Nephron (organoid): ENCODE results near the gene ARHGAP32.

Experiments
- H3K27ac Mint-ChIP-seq, 3 experiments: 2 replicates each; pipeline ENCODE4 v1.8.0; 2020; ENCODE audit warnings: mixed read lengths in 3 of 3, mild to moderate bottlenecking in 2 of 3, moderate library complexity in 1 of 3
- H3K27me3 Mint-ChIP-seq: 2 replicates; pipeline ENCODE4 v1.8.0; 2021; ENCODE audit warnings: low read depth, mild to moderate bottlenecking, moderate library complexity, mixed read lengths
- H3K36me3 Mint-ChIP-seq: 2 replicates; pipeline ENCODE4 v1.8.0; 2020; ENCODE audit warnings: low read depth, mixed read lengths
- H3K4me1 Mint-ChIP-seq: 2 replicates; pipeline ENCODE4 v1.8.0; 2020; ENCODE audit warnings: mixed read lengths
- H3K4me3 Mint-ChIP-seq, 3 experiments: 2 replicates each; pipeline ENCODE4 v1.8.0; 2020; ENCODE audit warnings: mild to moderate bottlenecking in 3 of 3, mixed read lengths in 3 of 3, moderate library complexity in 2 of 3
- H3K9me3 Mint-ChIP-seq: 2 replicates; pipeline ENCODE4 v1.8.0; 2020; ENCODE audit warnings: mixed read lengths
- TF ChIP-seq, protein P1 (sequence below), 3 experiments: fragments of 200-600 bp; sonication (generic); IDR thresholded peaks; one replicate each; pipeline ENCODE4 v1.5.0; 2021; ENCODE audit warnings: antibody characterized with exemption in 3 of 3; ENCODE audit not compliant: unreplicated experiment in 3 of 3

The ARHGAP32 gene

DNA sequence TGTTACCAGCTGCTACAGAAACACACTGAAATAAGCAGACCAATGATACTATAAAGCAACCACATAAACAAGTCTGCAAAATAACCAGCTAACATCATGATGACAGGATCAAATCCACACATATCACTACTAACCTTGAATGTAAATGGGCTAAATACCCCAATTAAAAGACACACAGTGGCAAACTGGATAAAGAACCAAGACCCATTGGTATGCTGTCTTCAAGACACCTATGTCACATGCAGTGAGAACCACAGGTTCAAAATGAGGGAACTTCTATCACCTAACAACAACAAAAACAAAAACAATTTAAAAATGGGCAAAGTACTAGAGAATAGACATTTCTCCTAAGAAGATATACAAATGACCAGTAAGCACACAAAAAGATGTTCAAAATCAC is 89.9 kb downstream of the ARHGAP32 start:
- Mint-ChIP-seq H3K36me3 (peaks cover 83% of the 10 kb centered on the region), H3K27ac (no peak overlapping the region), H3K4me1 (no peaks in the 10 kb centered on the region), H3K27me3 (no peaks in the 10 kb centered on the region), H3K4me3 (no peak overlapping the region), H3K9me3 (peaks cover 68% of the 10 kb centered on the region)
- TF ChIP-seq, protein P1, sequence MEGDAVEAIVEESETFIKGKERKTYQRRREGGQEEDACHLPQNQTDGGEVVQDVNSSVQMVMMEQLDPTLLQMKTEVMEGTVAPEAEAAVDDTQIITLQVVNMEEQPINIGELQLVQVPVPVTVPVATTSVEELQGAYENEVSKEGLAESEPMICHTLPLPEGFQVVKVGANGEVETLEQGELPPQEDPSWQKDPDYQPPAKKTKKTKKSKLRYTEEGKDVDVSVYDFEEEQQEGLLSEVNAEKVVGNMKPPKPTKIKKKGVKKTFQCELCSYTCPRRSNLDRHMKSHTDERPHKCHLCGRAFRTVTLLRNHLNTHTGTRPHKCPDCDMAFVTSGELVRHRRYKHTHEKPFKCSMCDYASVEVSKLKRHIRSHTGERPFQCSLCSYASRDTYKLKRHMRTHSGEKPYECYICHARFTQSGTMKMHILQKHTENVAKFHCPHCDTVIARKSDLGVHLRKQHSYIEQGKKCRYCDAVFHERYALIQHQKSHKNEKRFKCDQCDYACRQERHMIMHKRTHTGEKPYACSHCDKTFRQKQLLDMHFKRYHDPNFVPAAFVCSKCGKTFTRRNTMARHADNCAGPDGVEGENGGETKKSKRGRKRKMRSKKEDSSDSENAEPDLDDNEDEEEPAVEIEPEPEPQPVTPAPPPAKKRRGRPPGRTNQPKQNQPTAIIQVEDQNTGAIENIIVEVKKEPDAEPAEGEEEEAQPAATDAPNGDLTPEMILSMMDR (IDR thresholded peaks at IDR 0.05; ENCODE audit: unreplicated experiment in 3 of 3): no peak

DNA sequence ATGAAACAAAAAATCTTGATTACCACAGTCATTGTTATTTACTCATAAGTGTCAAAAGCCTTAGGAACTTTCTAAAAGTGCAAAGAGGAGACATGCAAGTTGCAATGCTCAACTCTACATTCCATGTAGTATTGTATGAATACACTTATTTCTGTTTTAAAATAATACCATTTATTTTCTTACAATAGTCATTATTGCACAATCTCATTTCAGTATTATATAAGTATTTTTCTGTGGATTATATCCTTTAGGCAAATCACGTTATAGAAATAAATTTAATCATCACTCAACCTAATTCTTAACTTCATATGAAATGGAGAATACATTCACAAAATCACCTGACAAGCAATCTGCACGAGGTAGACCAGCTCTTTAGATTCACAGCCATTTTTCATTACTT is 98.8 kb downstream of the ARHGAP32 start:
- peaks cover 48% of the 10 kb centered on the region for H3K36me3 Mint-ChIP-seq
- H3K4me3 Mint-ChIP-seq: no peak overlapping the region
- no peak overlapping the region for H3K27ac Mint-ChIP-seq
- H3K4me1 Mint-ChIP-seq: no peaks in the 10 kb centered on the region
- H3K9me3 Mint-ChIP-seq: peaks cover 19% of the 10 kb centered on the region
- no peaks in the 10 kb centered on the region for H3K27me3 Mint-ChIP-seq
- TF ChIP-seq, protein P1 (IDR thresholded peaks at IDR 0.05; ENCODE audit: unreplicated experiment in 3 of 3): no peak

- TF ChIP-seq, protein P1 (IDR thresholded peaks at IDR 0.05; ENCODE audit: unreplicated experiment in 3 of 3): no peak
- H3K4me3 Mint-ChIP-seq: no peak overlapping the region
- H3K4me1 Mint-ChIP-seq: no peaks in the 10 kb centered on the region
- no peaks in the 10 kb centered on the region for H3K27me3 Mint-ChIP-seq
- peaks cover 3% of the 10 kb centered on the region for H3K9me3 Mint-ChIP-seq
- peaks cover 47% of the 10 kb centered on the region for H3K36me3 Mint-ChIP-seq
- H3K27ac Mint-ChIP-seq: no peak overlapping the region
Observed at GRCh38 chr11:129090056-129090455, 102.1 kb downstream of the ARHGAP32 start.

GRCh38 chr11:129089279-129089678 is 102.8 kb downstream of the ARHGAP32 start:
- Mint-ChIP-seq H3K36me3 (peaks cover 54% of the 10 kb centered on the region), H3K9me3 (peaks cover 8% of the 10 kb centered on the region), H3K27ac (no peak overlapping the region), H3K27me3 (no peaks in the 10 kb centered on the region), H3K4me1 (no peaks in the 10 kb centered on the region), H3K4me3 (no peak overlapping the region)
- TF ChIP-seq, protein P1 (IDR thresholded peaks at IDR 0.05; ENCODE audit: unreplicated experiment in 3 of 3): no peak

DNA sequence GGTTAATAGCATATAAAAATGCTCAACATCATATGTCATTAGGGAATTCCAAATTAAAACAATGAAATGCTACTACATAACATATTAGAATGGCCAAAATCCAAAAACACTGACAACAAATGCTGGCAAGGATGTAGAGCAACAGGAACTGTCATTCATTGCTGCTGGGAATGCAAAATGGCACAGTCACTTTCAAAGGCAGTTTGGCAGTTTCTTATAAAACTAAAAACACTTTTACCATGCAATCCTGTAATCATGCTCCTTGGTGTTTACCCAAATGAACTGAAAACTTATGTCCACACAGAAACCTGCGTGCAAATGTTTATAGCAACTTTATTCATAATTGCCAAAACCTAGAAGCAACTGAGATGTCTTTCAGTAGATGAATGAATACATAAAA is 105.1 kb downstream of the ARHGAP32 start:
- no peaks in the 10 kb centered on the region for H3K4me1 Mint-ChIP-seq
- peaks cover 68% of the 10 kb centered on the region for H3K36me3 Mint-ChIP-seq

DNA sequence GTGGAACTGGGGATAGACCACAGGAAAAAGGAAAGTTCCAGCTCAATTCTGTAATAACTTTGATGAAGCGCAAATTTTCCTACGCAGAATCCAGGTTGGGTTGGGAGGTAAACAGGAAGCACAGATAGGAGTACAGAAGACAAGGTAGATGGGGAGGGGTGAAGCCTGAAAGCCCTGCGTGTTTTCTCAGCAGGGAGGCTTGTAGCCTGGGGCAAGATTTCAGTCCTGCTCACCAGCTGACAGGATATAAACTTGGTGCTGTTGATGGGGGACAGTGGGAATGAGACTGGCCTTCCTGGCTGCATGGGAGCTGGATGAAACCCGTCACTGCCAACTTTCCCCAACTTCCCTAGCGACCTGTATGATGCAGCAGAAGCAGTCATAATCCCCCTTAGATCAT is 114.9 kb downstream of the ARHGAP32 start:
- TF ChIP-seq, protein P1 (IDR thresholded peaks at IDR 0.05; ENCODE audit: unreplicated experiment in 3 of 3): no peak
- no peaks in the 10 kb centered on the region for H3K4me1 Mint-ChIP-seq
- H3K4me3 Mint-ChIP-seq: no peak overlapping the region
- H3K27me3 Mint-ChIP-seq: no peaks in the 10 kb centered on the region
- H3K36me3 Mint-ChIP-seq: peaks cover 63% of the 10 kb centered on the region
- H3K27ac Mint-ChIP-seq: no peak overlapping the region
- peaks cover 40% of the 10 kb centered on the region for H3K9me3 Mint-ChIP-seq

More for the DNA sequence above, 105.1 kb downstream of the ARHGAP32 start:
- TF ChIP-seq, protein P1 (IDR thresholded peaks at IDR 0.05; ENCODE audit: unreplicated experiment in 3 of 3): no peak
- no peak overlapping the region for H3K4me3 Mint-ChIP-seq
- H3K27me3 Mint-ChIP-seq: peaks cover 3% of the 10 kb centered on the region
- no peak overlapping the region for H3K27ac Mint-ChIP-seq
- H3K9me3 Mint-ChIP-seq: peaks cover 29% of the 10 kb centered on the region
